NCI-H774 (cell line): ENCODE results near the gene ASPHD2.
A peak's percentile ranks its signal among the peaks of the same experiment; 100 is the strongest.

Source experiments
- DNase-seq: peaks from one replicate; lab custom pipeline; 2025; lab: John Stamatoyannopoulos, UW

The ASPHD2 gene

GRCh38 chr22:26476705-26477340 is 47.8 kb downstream of the ASPHD2 start:
- DNase-seq, result no peak

DNA sequence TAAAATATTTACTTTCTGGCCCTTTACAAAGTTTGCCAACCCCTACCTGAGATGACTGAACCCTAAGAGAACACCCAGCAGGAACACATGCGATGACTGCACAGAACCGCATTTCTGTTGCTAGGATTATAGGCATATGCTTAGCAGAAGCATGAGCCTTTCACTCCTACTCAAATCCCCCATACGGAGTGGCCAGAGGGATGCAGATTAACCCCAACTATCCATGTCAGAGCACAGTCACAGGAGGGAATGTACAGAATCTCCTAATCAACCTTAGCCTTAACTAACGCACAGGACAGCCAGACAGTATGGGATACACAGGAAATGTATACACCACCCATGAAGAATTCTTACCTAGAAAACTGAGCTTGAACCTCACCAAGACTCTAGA is 48.3 kb downstream of the ASPHD2 start:
- DNase-seq, result no peak

DNA sequence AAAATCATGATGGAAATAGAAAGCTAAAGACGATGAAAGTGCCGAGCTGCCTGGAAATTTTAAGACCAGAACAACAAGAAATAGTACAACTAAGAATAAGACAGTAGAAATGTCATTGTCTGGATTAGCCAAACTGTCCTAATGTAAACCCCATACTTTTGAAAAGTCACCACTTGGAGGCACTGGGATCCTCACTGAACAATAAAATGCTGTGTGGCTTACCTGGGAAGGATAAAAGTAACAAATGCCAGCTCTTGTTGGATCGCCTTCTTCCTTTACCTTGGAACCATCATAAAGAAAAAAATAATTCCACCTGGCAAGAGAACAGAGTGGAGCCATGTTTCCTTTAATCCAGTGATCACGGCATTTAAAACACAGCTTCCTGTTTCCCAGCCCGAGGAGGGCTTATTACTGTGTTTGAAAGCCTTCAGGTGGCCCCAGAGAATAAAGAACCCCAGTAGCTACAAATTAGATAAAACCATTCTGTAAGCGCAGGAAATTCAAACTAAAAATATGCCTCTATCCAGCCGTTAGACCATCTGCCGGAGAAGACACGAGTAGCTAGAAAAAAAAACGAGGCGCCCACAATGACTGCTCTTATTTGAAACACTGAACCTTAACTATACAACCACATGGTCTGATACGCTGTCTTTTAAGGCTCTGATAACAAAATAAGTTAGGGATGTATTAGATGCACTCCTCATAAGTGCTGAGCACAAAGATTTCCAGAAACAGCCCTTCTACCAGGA is 50.2 kb downstream of the ASPHD2 start:
- DNase-seq, result no peak

GRCh38 chr22:26479792-26480610 is 50.9 kb downstream of the ASPHD2 start:
- no peak for DNase-seq

DNA sequence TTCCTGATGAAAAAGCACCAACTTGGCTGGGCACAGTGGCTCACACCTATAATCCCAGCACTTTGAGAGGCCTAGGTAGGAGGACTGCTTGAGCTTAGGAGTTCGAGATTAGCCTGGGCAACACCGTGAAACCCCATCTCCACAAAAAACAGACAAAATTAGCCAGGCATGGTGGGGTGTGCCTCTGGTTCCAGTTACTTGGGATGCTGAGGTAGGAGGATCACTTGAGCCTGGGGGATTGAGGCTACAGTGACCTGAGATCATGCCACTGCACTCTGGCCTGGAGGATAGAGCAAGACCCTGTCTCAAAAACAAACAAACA is 51.5 kb downstream of the ASPHD2 start:
- no peak for DNase-seq

DNA sequence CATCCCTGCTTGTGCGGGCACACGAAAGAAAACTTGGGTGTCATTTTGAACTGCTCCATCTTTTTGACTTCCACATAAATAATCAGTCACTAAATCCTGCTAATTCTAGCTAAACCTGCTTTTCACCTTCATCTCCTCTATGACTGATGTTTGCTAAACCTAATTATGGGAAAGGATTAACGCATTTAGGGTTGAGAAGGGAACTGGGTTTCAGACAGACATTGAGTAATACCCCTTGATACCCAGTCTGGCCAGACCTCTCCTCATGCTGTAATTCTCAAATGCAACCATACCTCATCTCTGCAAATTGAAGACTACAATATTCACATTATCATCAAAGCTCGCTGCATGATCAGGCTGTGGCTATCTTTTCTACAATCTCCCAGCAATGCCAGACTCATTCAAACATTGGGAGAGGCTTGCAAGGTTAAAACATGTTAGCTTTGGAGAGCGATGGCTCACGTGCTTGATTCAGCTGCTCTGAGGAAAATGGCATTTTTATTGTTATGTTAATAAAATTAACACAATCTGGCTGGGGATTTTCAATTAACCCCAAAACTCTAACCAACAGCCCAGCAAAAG is 52.1 kb downstream of the ASPHD2 start:
- DNase-seq, result no peak

DNA sequence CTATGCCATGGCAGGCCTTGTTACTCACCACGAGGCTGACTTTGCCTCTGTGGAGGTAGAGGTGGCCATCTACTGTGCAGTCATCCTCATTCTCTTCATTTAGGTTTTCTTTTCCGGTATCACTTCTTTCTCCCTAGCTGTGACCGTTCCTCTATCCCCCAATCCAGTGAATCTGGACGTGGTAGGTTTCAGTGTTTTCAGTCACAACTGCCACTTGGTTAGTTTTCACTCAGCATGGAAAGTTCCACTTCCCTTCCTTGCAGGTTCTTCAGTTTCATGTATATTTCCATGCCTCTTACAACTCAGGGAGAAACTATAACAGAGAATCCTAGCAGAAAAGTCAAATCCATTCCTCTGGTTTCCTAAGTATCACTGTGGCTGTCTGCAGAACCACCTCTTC is 52.6 kb downstream of the ASPHD2 start:
- no peak for DNase-seq

DNA sequence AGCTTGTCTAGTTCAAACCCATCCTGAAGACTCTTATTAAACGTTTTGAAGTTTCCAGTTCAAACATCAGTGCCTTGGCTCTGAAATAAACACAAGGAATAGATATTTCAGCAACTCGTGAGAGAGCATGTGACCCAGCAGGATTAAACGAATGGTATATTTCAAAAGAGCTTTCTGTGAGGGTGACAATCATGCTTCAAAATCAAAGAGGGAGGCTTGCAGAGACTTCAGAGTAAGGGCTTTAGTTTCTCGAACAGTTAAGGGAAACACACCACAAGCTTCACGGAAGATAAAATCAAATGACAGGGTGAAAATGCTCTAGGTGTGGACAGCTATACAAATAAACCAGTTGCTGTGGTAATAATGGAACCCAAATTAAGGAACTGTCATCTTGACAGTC is 53.1 kb downstream of the ASPHD2 start:
- DNase-seq, result no peak

DNA sequence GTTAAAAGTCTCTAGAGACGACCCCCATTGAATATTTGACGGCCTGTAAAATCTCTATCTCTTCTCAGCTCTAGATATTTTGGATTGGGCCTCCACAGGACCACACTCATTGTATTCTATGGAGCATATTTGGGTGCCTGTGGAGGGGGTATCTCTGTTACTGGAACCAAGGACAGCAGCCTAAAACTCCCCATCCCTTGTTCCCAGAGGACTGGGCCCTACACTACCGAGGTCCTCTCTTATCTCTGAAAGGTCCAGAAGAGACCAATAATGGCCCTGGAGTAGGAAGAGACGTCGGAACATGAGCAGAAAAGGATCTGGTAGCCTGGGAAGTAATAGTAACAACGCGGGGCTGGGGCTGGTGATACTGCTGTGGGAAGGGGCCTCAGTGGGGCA is 54.0 kb downstream of the ASPHD2 start:
- DNase-seq, result no peak

GRCh38 chr22:26483439-26484359 is 54.6 kb downstream of the ASPHD2 start, which contains the start of the genes HPS4 and SRRD:
TSS of gene HPS4 (minus strand) at chr22:26483783. CDS start at chr22:26481762, 2,021 bp downstream.
TSS of gene SRRD (plus strand) at chr22:26483877. CDS start at chr22:26483891, 14 bp downstream.
- DNase-seq, result peak; percentile 78

- DNase-seq, result no peak
These were observed 55.3 kb downstream of the ASPHD2 start for GRCh38 chr22:26484360-26484706.

GRCh38 chr22:26485013-26485412 is 56.0 kb downstream of the ASPHD2 start:
- no peak for DNase-seq

DNA sequence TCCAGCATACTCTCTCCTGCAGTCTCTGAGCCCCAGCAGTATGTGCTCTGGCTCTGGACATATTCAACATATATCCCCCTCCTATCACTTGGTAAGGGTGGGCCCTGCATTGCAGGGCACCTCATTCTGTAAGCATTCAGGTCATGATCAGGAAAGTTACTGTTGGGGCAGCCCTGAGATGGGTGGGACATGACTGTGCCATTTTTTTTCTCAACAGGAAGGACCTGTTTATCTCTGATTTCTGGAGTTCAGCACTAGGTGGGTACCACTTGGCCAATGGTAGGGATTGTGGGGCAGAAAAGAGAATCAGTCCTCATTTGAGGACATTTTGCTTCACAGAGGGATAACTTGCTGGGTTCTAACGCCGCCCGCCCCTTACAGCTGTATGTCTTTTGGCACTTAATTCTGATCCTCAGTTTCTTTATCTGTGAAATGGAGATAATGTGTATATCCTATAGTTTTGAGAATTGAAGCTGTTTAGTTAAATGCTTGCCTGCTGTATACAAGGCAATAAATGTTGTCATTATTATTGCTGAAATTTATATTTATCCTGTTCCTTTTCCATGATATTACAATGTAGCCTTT is 56.8 kb downstream of the ASPHD2 start:
- no peak for DNase-seq

- no peak for DNase-seq
These were observed 57.3 kb downstream of the ASPHD2 start for GRCh38 chr22:26486394-26486793.

DNA sequence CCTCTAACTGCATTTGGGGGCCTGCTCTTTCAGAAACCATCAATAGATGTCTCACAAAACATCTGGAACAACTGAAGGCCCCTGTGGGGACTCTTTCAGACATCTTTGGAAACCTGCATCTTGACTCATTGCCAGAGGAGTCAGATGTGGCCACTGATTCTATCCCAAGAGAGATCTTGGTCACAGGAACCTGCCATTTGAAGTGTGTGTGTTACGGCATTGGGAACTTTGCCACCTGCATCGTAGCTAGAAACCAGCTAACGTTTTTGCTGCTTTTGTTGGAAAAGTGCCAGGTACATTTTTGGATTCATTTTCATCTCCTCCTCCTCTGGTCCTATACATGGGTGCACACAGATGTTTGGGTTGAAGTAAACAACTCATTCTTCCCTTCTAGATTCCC is 58.9 kb downstream of the ASPHD2 start:
- no peak for DNase-seq

- no peak for DNase-seq
These were observed 60.5 kb downstream of the ASPHD2 start for GRCh38 chr22:26489447-26490036.

DNA sequence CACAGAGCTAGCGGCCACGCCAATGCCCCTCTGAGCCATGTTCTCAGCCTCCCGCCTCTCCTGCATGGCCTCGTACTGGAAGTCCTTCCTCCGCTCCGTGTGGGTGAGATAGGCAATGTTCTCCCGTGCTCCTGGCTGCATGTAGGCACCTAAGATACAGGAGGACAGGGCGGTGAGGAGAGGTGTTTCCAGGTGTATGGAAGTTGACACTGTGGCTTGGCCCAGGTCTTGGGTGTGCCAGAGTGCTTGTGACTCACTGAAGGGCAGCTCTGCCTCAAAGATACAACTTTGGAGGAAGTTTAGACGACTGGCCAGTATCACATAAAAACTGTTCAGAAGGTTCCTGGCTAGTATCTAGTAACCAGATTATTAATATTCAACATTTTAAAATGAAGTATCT is 63.2 kb downstream of the ASPHD2 start:
- DNase-seq, result no peak

DNA sequence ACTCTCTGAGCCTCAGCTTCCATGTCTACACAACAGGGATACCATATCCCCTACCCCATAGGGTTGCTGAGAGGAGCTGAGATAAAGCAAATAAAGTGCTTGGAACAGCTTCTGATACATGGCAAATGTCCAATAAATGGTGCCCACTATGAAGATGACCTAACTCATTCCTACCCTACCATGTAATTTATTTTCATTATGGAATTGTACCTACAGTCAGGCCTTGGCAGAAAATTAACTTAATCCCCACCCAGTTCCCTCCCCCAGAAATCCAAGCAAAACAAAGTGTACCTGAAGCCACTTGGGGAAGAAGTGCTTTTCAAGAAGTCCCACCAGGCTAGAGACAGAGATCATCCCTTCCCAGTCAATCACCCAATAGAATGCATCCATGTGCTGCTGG is 65.4 kb downstream of the ASPHD2 start:
- DNase-seq, result no peak
